Erythroblast (primary cell): Measurements from ENCODE around the gene SARS2.

Experiments
- GATA1 ChIP-seq: IDR thresholded peaks from 2 replicates; pipeline ENCODE4 v1.6.1; 2011; ENCODE audit warnings: low read depth, mild to moderate bottlenecking, control low read depth, low read length, moderate library complexity
- POLR2A ChIP-seq: IDR thresholded peaks from 2 replicates; pipeline ENCODE4 v1.6.1; 2011; ENCODE audit warnings: mild to moderate bottlenecking, low read length

- TF ChIP-seq POLR2A (no peak), GATA1 (no peak)
Measured at GRCh38 chr19:38975214-38975860, 44.8 kb upstream of the SARS2 start, which contains the start of gene FBXO17.
